HG03575 (cell line): ENCODE results near the gene TNFAIP8.

Experiments used
- ATAC-seq: cut with Tn5 transposase; IDR thresholded peaks from one replicate; pipeline ENCODE4 v1.9.1; 2021; ENCODE audit not compliant: unreplicated experiment, insufficient number of reproducible peaks, low FRiP score; ENCODE audit errors: extremely low read depth

The TNFAIP8 gene

GRCh38 chr5:119361594-119362125 is 5.8 kb downstream of the TNFAIP8 start:
- ATAC-seq, result no peak

GRCh38 chr5:119362714-119363113 is 6.9 kb downstream of the TNFAIP8 start:
- no peak for ATAC-seq

GRCh38 chr5:119363271-119363670 is 7.5 kb downstream of the TNFAIP8 start:
- ATAC-seq, result no peak

GRCh38 chr5:119363936-119364335 is 8.1 kb downstream of the TNFAIP8 start:
- no peak for ATAC-seq

- no peak for ATAC-seq
Observed at GRCh38 chr5:119365847-119366539, 10.2 kb downstream of the TNFAIP8 start.

- no peak for ATAC-seq
Observed at GRCh38 chr5:119366540-119366881, 10.7 kb downstream of the TNFAIP8 start.

- ATAC-seq, result peak; percentile 73
Observed at GRCh38 chr5:119367502-119368237, 11.9 kb downstream of the TNFAIP8 start.

- no peak for ATAC-seq
Observed at GRCh38 chr5:119368238-119368630, 12.4 kb downstream of the TNFAIP8 start.

GRCh38 chr5:119370486-119370885 is 14.7 kb downstream of the TNFAIP8 start:
- no peak for ATAC-seq

- no peak for ATAC-seq
Observed at GRCh38 chr5:119371146-119371545, 15.3 kb downstream of the TNFAIP8 start.

- no peak for ATAC-seq
Observed at GRCh38 chr5:119373449-119373858, 17.6 kb downstream of the TNFAIP8 start.

GRCh38 chr5:119374901-119375300 is 19.1 kb downstream of the TNFAIP8 start:
- ATAC-seq, result no peak

- ATAC-seq, result no peak
Observed at GRCh38 chr5:119377066-119377465, 21.2 kb downstream of the TNFAIP8 start.

- ATAC-seq, result no peak
Observed at GRCh38 chr5:119378075-119378700, 22.4 kb downstream of the TNFAIP8 start.

- no peak for ATAC-seq
Observed at GRCh38 chr5:119379096-119379495, 23.3 kb downstream of the TNFAIP8 start.

- ATAC-seq, result no peak
Observed at GRCh38 chr5:119379942-119380547, 24.2 kb downstream of the TNFAIP8 start.

GRCh38 chr5:119382169-119382568 is 26.4 kb downstream of the TNFAIP8 start:
- ATAC-seq, result no peak

GRCh38 chr5:119383008-119383407 is 27.2 kb downstream of the TNFAIP8 start:
- no peak for ATAC-seq

GRCh38 chr5:119385136-119385535 is 29.3 kb downstream of the TNFAIP8 start:
- no peak for ATAC-seq
